Nephron progenitor cell (in vitro differentiated cells): ENCODE data around the gene RAB23.

Source experiments
- DNase-seq: peaks from one replicate; pipeline ENCODE4 v3.0.0; 2021
- H3K27ac Mint-ChIP-seq: 2 replicates; pipeline ENCODE4 v1.8.0; 2021; ENCODE audit warnings: mild to moderate bottlenecking, moderate library complexity, mixed read lengths
- H3K27me3 Mint-ChIP-seq: 2 replicates; pipeline ENCODE4 v1.8.0; 2021; ENCODE audit warnings: mild to moderate bottlenecking, low read depth, mixed read lengths; ENCODE audit not compliant: poor library complexity
- H3K36me3 Mint-ChIP-seq: 2 replicates; pipeline ENCODE4 v1.8.0; 2021; ENCODE audit warnings: low read depth, mixed read lengths
- H3K4me1 Mint-ChIP-seq: 2 replicates; pipeline ENCODE4 v1.8.0; 2021; ENCODE audit warnings: mixed read lengths
- H3K4me3 Mint-ChIP-seq: 2 replicates; pipeline ENCODE4 v1.8.0; 2021; ENCODE audit warnings: mild to moderate bottlenecking, moderate library complexity, mixed read lengths
- H3K9me3 Mint-ChIP-seq: 2 replicates; pipeline ENCODE4 v1.8.0; 2021; ENCODE audit warnings: mild to moderate bottlenecking, moderate library complexity, mixed read lengths
- TF ChIP-seq, protein P1 (sequence below): fragments of 200-600 bp; sonication (generic); IDR thresholded peaks from 2 replicates; pipeline ENCODE4 v1.5.0; 2021; ENCODE audit warnings: antibody characterized with exemption

The RAB23 gene

DNA sequence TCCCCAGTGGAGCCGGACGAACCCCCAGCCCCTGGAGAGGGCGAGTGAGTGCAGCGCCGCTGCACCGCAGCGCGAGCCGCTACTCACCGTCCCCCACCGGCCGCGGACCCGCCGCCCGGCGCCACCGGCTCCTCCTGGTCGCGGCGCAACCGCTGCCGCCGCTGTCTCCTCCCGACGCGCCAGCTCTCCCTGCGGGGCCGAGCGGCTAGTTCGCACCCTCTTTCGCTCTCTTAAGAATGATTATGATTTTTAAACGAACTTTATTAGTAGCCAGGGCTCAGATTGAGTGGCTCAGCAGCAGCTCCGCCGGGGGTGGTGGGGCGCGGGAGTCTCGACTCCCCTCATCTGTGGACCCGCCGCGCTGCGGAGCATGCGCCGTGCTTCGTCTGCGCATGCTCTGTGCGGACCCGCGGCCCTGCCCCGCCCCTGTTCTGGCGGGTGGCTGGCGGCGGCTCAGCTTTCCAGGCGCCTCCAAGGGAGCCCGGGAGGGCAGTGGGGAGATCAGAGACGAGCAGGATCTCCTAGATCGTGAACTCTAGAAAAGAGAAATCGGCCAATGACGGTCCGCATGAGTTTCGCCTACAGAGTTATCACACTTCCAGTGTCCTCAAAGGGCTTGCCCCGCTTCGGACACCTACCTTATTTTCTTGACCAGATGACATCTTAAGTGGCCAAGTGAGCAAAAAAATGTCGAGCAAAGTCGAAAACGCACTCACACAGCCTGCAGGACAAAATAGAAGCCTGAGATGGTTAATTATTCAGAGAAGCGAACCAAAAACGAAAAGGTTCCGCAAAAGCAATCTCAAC lies at the start of gene RAB23:
Gene RAB23, minus strand, starts transcription at position 372 of the 807 bp plus-strand sequence. CDS start 11,927 bp downstream, outside the sequence.
- Mint-ChIP-seq H3K9me3 (peaks cover 34% of the 10 kb centered on the region), H3K36me3 (peaks cover 39% of the 10 kb centered on the region), H3K27me3 (no peaks in the 10 kb centered on the region), H3K27ac (peak within 1 kb of the TSS; percentile 98), H3K4me3 (peak within 1 kb of the TSS; percentile 97), H3K4me1 (peaks cover 42% of the 10 kb centered on the region)
- TF ChIP-seq, protein P1, sequence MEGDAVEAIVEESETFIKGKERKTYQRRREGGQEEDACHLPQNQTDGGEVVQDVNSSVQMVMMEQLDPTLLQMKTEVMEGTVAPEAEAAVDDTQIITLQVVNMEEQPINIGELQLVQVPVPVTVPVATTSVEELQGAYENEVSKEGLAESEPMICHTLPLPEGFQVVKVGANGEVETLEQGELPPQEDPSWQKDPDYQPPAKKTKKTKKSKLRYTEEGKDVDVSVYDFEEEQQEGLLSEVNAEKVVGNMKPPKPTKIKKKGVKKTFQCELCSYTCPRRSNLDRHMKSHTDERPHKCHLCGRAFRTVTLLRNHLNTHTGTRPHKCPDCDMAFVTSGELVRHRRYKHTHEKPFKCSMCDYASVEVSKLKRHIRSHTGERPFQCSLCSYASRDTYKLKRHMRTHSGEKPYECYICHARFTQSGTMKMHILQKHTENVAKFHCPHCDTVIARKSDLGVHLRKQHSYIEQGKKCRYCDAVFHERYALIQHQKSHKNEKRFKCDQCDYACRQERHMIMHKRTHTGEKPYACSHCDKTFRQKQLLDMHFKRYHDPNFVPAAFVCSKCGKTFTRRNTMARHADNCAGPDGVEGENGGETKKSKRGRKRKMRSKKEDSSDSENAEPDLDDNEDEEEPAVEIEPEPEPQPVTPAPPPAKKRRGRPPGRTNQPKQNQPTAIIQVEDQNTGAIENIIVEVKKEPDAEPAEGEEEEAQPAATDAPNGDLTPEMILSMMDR, result no peak
- peak; percentile 88 for DNase-seq

DNA sequence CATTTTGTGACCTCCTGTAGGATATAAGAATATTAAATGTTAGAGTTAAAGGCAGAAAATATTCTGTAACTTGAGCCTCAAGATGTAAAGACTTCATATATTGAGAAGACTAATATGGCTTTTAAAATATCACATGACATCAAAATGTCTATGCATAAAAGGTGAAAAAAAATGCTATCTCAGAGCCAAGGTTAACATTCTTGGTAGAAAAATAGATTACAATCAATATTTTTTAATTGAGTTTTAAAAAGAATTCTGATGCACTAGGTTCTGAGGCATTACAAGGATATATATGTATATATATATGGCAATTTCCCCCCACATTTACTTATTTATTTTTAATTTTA lies 46.2 kb upstream of the RAB23 start:
- no peak overlapping the region for H3K4me3 Mint-ChIP-seq
- no peaks in the 10 kb centered on the region for H3K36me3 Mint-ChIP-seq
- TF ChIP-seq, protein P1, result no peak
- no peak overlapping the region for H3K27ac Mint-ChIP-seq
- H3K9me3 Mint-ChIP-seq, result peaks cover 28% of the 10 kb centered on the region
- H3K4me1 Mint-ChIP-seq, result no peaks in the 10 kb centered on the region
- H3K27me3 Mint-ChIP-seq, result no peaks in the 10 kb centered on the region
- no peak for DNase-seq

DNA sequence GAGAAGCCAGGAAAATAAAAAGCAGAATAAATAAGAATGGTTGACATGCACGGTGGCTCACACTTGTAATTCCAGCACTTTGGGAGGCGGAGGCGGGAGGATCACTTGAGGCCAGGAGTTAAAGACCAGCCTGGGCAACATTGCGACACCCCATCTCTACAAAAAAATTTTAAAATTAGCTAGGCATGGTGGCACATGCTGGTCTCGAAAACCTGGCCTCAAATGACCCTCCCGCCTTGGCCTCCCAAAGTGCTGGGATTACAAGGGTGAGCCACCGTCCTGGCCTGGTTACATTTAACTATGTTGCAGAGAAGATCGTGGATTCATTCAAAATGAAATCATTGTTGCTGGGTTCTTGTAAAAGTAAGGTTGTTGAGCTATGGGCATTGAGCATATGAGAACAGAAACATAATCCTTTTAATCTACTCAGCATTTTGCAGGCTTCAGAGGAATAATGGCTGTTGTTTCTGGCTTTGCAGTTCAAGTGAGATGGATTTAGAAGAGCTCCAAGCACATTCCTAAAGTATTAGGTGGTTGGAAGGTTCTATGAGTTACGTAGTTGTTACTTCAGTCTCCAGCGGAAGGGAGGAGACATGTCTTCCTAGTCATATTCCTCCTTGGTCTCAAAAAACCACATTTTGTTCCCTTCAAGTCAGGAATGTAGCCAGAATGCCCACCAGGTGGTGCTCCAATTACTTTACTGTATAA lies 45.6 kb upstream of the RAB23 start:
- H3K27me3 Mint-ChIP-seq, result no peaks in the 10 kb centered on the region
- no peaks in the 10 kb centered on the region for H3K36me3 Mint-ChIP-seq
- H3K4me3 Mint-ChIP-seq, result no peak overlapping the region
- peaks cover 23% of the 10 kb centered on the region for H3K9me3 Mint-ChIP-seq
- no peak overlapping the region for H3K27ac Mint-ChIP-seq
- no peaks in the 10 kb centered on the region for H3K4me1 Mint-ChIP-seq
- TF ChIP-seq, protein P1, result peak; percentile 33
- peak; percentile 4 for DNase-seq

DNA sequence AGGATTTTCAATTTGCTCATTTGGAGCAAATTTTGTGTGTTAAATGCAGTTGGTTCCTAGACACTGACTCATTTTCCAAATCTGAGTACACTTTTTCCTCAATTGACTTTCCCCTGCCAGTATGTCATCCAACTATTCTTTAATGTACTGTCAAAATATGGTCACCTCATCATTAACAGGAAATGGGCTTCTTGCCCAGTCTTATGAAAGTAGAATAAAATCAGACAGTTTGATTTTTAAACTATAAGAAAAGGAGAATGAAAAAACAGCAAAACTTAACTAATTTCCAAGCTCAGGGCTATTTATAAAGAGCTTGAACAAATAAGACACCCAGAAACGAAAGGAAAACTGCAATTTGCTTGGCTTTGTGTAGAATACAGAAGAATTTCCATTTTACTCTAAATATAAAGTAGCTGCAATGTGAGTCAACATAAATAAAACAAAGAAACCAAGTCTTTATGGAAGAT lies 43.7 kb upstream of the RAB23 start:
- TF ChIP-seq, protein P1, result no peak
- no peaks in the 10 kb centered on the region for H3K4me1 Mint-ChIP-seq
- no peaks in the 10 kb centered on the region for H3K36me3 Mint-ChIP-seq
- no peak for DNase-seq
- no peak overlapping the region for H3K27ac Mint-ChIP-seq
- no peak overlapping the region for H3K4me3 Mint-ChIP-seq
- no peaks in the 10 kb centered on the region for H3K27me3 Mint-ChIP-seq
- peaks cover 5% of the 10 kb centered on the region for H3K9me3 Mint-ChIP-seq

DNA sequence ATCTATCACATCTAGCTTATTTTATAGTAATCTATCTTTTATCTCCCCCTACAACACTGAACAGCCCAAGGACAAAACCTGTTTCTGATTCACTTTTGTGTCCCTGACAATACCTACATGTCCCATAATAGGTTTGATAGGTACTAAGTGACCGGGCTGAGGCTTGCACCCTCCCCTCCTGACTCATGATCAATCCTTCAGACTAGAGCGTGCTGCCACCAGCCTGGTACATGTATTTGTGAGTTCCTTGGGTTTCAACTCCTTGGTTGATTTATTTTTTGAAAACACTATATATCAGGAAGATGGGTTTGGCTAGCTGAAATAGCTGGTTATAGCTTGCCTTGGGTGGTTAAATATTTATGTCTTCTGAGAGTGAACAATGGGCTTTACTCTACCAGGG lies 41.6 kb upstream of the RAB23 start:
- H3K4me3 Mint-ChIP-seq, result no peak overlapping the region
- no peak overlapping the region for H3K27ac Mint-ChIP-seq
- H3K9me3 Mint-ChIP-seq, result no peaks in the 10 kb centered on the region
- no peak for DNase-seq
- H3K4me1 Mint-ChIP-seq, result no peaks in the 10 kb centered on the region
- H3K36me3 Mint-ChIP-seq, result no peaks in the 10 kb centered on the region
- peaks cover 4% of the 10 kb centered on the region for H3K27me3 Mint-ChIP-seq
- TF ChIP-seq, protein P1, result no peak
